ENCODE results near the gene SGSH.
"Not testable (repeated sequence)": the region's sequence is repeated elsewhere in the genome, so short reads cannot be mapped to it uniquely, and the experiment has no call there.

The SGSH gene

GRCh38 chr17:80220054-80220735 lies at the start of gene SGSH, which contains the start of gene SLC26A11:
SGSH (minus strand) TSS chr17:80220333; CDS start chr17:80220313, 20 bp downstream.
SLC26A11 (plus strand) TSS chr17:80220427; CDS start chr17:80221561, 1,134 bp downstream.
- DNase-seq: peak; percentile 48

DNA sequence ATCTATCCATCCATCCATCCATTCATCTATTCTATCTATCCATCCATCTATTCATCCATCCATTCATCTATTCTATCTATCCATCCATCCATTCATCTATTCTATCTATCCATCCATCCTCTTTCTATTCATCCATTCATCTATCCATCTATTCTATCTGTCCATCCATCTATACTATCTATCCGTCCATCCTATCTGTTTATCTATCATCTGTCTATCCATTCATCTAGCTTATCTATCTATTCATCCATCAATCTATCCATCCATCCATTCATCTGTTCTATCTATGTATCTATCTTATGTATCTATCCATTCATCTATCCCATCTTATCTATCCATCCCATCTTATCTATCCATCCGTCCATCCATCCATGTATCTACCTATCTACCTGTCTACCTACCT lies 49.3 kb upstream of the SGSH start:
- no peak for DNase-seq

DNA sequence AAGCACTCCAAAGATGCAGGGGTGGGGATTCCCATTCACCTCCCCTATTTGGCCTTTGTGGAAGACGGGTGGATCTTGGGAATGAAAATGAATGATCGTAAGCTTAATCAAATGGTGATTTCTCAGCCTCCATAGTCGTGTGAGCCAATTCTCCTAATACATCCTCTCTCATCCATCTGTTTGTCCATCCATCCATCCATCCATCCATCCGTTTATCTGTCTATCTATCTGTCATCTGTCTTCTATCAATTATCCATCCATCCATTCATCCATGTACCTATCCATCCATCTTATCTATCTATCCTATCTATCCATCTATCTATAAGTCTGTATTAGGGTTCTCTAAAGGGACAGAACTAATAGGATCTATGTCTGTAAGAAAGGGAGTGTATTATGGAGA lies 48.3 kb upstream of the SGSH start:
- no peak for DNase-seq

- no peak for DNase-seq
Observed at GRCh38 chr17:80267391-80267790, 47.3 kb upstream of the SGSH start.

DNA sequence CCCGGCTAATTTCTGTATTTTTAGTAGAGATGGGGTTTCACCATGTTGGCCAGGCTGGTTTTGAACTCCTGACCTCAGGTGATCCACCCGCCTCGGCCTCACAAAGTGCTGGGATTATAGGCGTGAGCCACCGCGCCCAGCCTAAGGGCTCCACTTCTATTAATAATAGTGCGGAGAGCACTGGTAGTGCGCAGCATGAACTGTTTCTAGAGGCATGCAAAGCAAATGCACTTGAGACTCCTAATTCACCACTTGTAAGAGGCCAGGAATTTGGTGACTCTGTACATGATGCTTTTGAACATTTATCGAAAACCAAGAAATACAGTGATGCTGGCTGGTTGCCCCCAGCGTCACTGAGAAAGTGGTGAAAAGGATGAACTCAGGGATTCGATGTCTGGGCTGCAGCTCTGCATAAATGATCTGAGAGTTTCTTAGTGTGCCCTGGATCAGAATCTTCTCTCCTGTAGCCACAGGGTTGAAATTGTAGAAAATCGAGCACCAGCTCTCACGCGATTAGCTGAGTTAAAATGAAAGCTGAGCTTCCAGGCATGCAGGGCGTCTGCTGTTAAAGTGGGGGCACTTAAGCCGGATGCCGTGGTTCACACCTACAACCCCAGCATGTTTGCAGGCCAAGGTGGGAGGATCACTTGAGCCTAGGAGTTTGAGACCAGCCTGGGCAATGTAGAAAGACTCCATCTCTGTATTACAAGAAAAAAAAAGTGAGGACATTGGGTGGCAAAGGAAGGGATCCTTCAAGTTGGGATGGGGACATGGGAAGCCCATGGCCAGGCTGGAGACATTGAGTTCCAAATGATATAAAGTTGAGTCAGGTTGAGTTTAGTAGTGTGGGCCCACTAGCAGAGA lies 45.3 kb upstream of the SGSH start:
- DNase-seq: no peak

DNA sequence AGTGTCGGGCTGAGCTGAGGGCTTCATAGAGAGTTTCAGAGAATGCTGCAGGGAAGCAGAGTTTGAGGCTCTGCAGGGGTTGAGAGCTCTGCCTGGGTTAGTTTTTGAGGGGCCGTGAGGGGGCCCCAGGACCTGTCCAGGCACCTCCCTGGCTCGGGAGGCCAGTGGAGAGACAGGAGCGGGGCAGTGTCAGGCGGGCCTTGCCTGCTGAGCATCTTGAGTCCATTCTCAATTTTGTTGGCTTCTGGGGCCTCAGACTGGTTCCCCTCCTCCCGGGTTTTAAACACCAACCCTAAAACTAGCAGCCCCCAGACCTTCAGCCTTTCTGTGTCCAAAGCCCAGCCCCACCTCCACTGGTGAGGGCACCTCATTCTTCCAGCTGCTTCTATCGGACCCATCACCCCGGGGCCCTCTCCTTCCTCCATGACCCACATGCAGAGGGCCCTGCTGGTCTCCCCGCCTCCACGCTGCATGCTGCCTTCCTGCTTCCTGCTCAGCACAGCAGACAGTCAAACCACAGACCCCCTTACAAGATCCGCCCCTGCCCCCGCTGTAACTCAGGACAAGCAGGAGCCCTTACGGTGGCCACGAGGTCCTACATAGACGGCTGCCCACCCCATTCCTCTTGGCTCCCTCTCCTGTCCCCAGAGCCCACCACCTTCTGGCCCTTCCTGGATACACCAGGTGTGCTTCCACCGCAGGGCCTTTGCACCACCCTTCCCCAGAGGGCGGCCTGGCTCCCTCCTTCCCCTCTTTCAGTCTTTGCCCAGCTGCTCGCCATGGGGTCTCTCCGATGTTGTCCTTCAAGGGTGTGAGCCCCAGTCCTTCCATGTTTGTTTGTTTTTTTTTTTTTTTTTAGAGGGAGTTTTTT lies 44.3 kb upstream of the SGSH start:
- no peak for DNase-seq

DNA sequence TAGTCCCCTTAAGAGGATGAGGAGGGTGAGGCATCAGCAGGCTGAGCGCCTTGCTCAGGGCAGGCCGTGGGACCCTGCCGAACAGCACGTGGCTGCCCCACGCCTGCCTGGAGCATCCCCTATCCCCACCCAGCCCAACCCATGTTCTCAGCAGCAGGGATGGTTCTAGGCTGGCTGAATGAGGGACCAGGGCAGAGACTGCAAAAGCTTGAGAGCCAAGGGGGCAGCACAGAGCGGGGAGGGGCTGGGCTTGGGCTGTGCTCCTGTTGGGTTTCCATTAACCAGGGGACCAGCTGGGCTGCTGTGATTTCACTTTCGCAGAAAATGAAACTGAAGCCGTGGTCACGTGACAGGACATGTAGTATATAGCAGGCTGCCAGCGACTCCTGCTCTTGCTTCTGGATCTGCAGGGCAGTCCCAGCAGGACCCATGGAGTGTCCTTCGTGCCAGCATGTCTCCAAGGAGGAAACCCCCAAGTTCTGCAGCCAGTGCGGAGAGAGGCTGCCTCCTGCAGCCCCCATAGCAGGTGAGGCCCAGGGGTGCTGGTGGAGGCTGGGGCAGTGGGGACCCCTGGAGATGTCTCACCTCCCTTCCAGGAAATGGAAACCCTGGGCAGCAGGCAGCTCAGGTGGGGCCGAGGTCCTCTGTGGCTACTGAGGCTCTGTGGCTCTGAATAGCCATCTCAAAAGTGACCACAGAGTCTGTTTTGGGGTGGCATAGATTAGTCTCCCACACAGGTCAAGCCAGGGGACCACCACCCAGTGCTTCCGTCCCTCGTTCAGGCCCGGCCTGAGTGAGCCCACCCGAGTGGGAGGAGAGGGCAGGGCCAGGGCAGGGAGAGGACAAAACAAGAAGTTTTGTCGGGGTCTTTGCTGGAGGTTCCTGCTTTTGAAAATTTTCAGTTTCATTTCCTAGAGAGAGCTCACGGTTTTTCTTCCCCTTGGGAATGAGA lies 43.4 kb upstream of the SGSH start:
- DNase-seq: peak; percentile 76

GRCh38 chr17:80262775-80263244 lies 42.7 kb upstream of the SGSH start:
- no peak for DNase-seq

DNA sequence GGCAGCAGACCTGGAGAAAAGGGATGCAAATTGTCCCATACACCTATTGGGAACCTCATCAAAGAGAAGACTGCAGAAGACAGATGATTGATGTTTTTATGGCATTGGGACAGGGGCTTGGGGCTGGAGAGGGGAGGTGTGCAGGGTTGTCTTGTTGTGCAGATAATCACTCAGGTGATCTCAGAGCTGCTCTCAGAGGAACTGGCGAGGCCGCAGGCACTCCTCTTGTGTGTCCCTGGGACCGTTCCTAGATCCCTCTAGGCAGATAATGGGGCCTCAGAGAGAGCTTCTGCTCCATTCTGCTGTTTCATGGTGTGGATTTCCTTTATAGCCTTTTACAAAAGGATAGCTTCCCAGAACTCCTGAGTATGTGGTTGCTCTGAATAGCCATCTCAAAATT lies 42.2 kb upstream of the SGSH start:
- DNase-seq: no peak

GRCh38 chr17:80261895-80262279 lies 41.8 kb upstream of the SGSH start:
- no peak for DNase-seq

DNA sequence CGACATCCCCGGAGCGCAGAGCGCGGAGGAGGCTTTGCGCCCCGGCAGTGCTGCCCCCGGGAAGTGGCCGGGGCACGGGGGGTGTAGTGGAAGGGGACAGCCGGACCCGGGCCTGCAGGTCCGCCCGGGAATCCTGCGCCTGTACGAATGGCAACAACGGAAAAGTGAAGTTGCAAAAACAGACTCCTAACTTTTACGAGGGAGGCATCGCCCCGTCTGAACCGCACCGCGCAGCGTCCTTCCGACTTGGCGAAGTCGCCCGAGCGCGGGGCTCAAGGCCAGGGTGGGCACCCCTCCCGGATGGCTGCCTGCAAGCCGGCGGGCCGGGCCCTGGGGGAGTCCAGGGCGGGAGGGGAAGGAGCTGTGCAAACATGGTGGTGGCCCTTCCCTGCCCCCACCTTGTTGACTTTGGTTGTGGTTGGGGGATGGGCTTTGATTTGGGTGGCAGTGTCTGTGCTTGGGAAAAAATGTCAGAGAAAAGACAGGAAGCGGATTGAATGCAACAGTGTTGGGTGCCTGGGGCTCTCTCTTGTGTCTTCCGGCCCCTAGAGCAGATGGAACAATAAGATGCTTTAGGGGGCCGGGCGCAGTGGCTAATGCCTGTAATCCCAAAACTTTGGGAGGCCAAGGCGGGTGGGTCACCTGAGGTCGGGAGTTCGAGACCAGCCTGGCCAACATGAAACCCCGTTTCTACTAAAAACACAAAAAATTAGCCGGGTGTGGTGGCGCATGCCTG lies 41.2 kb upstream of the SGSH start:
- DNase-seq: peak; percentile 51

GRCh38 chr17:80260791-80261158 lies 40.6 kb upstream of the SGSH start, which contains the start of gene RNF213:
RNF213 (plus strand) TSS chr17:80260852; CDS start chr17:80263682, 2,830 bp downstream.
- DNase-seq: peak; percentile 31

- peak; percentile 55 for DNase-seq
Observed at GRCh38 chr17:80260069-80260535, 40.0 kb upstream of the SGSH start.

DNA sequence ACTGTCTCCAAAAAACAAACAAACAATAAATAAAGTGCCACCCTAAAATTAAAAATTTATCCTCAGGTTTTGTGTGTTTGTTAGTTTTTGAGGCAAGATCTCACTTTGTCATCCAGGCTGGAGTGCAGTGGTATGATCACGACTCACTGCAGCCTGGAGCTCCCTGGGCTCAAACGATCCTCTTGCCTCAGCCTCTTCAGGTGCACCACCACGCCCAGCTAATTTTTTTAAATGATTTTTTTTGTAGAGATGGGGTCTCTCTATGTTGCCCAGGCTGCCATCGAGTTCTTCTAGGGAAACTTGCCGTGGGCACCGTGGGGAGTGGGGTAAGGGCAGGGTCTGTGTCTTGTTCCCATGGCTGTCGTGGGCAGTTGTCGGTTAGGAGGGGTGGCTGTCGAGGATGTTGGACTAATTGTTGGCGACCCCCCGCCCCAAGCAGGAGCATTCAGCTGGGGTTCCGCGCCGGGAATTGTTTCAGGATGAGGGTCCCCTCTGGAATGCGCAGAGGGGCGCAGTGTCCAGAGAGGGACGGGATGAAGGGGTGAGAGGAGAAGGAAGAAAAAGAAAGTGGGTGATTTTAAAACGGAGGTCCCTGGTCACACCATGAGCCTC lies 39.4 kb upstream of the SGSH start:
- peak; percentile 29 for DNase-seq

DNA sequence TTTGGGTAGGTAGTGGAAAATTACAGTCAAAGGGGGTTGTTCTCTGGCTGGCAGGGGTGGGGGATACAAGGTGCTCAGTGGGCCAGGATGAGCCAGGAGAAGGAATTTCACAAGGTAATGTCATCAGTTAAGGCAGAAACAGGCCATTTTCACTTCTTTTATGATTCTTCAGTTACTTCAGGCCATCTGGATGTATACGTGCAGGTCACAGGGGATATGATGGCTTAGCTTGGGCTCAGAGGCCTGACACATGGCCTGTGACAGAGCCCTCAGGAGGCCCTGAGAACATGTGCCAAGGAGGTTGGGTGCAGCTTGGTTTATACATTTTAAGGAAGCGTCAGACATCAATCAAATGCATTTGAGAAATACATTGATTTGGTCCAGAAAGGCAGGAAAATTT lies 38.2 kb upstream of the SGSH start:
- not testable (repeated sequence) for DNase-seq

DNA sequence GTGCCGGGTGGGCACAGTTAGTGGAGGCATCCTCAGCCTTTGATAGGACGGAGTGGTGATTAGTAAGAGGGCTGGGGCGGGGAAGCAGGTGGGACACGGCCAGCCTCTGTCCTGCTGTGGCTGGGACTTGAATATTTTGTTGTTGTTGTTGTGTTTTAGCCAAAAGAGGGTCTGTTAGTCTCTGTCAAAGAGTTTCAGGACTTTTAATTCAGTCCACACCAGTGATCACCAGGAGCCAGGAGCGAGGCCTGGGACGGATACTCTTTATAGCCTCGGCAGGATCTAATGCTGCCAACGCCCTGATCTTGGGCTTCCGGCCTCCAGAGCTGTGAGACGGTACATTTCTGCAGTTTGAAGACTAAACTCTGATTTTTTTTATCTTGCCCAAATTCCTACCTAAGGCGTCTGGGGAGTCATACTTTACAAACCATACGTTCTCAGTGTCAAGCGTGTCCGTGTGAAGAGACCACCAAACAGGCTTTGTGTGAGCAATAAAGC lies 37.6 kb upstream of the SGSH start:
- no peak for DNase-seq

- DNase-seq: no peak
Observed at GRCh38 chr17:80256034-80256350, 35.9 kb upstream of the SGSH start.

DNA sequence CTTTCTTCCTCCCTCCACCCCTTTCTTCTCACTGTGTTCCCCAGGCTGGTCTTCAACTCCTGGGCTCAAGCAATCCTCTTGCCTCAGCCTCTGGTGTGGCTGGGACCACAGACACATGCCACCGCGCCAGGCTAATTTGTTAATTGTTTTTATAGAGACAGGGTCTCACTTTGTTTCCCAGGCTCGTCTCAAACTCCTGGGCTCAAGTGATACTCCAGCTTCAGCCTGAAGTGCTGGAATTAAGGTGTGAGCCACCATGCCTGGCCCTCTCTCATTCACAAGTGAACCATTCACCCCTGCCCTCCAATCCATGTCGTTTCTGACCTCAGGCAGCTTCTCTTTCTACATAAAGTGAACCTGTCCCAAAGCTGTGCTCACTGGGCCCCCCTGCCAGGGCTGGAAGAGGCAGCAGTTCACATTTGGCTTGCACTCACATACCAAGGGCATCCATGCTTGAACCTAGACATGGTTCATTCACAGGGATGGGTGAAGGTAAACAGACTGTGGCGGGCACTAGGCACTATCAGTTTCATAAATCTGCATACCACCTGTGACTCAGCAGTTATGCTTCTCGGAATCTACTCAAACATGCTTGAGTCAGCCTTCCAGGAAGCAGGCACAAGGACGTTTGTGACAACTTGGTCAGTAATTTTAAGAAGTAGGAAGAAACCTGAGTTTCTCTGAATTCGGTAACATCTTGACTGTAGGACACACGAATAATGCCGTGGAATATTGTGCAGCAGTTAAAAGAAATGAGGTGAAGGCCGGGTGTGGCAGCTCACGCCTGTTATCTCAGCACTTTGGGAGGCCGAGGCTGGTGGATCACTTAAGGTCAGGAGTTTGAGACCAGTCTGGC lies 34.5 kb upstream of the SGSH start:
- DNase-seq: peak; percentile 87

- DNase-seq: no peak
Observed at GRCh38 chr17:80253631-80254395, 33.7 kb upstream of the SGSH start.
